Measurements from ENCODE around the gene LTBP1.
"Not testable (repeated sequence)": the region's sequence is repeated elsewhere in the genome, so short reads cannot be mapped to it uniquely, and the experiment has no call there.

LTBP1 gene

GRCh38 chr2:33137331-33137730 lies 190.6 kb downstream of the LTBP1 start:
- DNase-seq (ENCODE audit: low read depth, low spot score) = no peak

- no peak for DNase-seq (ENCODE audit: low read depth, low spot score)
Observed at GRCh38 chr2:33139949-33140348, 193.2 kb downstream of the LTBP1 start.

- DNase-seq (ENCODE audit: low read depth, low spot score) = no peak
Observed at GRCh38 chr2:33141476-33141875, 194.7 kb downstream of the LTBP1 start.

- no peak for DNase-seq (ENCODE audit: low read depth, low spot score)
Observed at GRCh38 chr2:33142810-33143209, 196.1 kb downstream of the LTBP1 start.

- DNase-seq (ENCODE audit: low read depth, low spot score) = no peak
Observed at GRCh38 chr2:33144243-33144642, 197.5 kb downstream of the LTBP1 start.

- no peak for DNase-seq (ENCODE audit: low read depth, low spot score)
Observed at GRCh38 chr2:33145459-33145858, 198.7 kb downstream of the LTBP1 start.

- no peak for DNase-seq (ENCODE audit: low read depth, low spot score)
Observed at GRCh38 chr2:33146102-33146501, 199.3 kb downstream of the LTBP1 start.

GRCh38 chr2:33153008-33153407 lies 206.3 kb downstream of the LTBP1 start:
- DNase-seq (ENCODE audit: low read depth, low spot score) = no peak

- no peak for DNase-seq (ENCODE audit: low read depth, low spot score)
Observed at GRCh38 chr2:33158482-33159003, 211.8 kb downstream of the LTBP1 start.

- DNase-seq (ENCODE audit: low read depth, low spot score) = no peak
Observed at GRCh38 chr2:33160191-33160590, 213.4 kb downstream of the LTBP1 start.

- DNase-seq (ENCODE audit: low read depth, low spot score) = no peak
Observed at GRCh38 chr2:33166287-33166881, 219.6 kb downstream of the LTBP1 start.

GRCh38 chr2:33167622-33168245 lies 221.0 kb downstream of the LTBP1 start:
- DNase-seq (ENCODE audit: low read depth, low spot score) = no peak

GRCh38 chr2:33168425-33168824 lies 221.7 kb downstream of the LTBP1 start:
- no peak for DNase-seq (ENCODE audit: low read depth, low spot score)

- DNase-seq (ENCODE audit: low read depth, low spot score) = no peak
Observed at GRCh38 chr2:33168922-33169321, 222.2 kb downstream of the LTBP1 start.

- not testable (repeated sequence) for DNase-seq (ENCODE audit: low read depth, low spot score)
Observed at GRCh38 chr2:33170251-33170650, 223.5 kb downstream of the LTBP1 start.

GRCh38 chr2:33177627-33178026 lies 230.9 kb downstream of the LTBP1 start:
- no peak for DNase-seq (ENCODE audit: low read depth, low spot score)

- no peak for DNase-seq (ENCODE audit: low read depth, low spot score)
Observed at GRCh38 chr2:33178209-33178608, 231.5 kb downstream of the LTBP1 start.

- no peak for DNase-seq (ENCODE audit: low read depth, low spot score)
Observed at GRCh38 chr2:33180915-33181314, 234.2 kb downstream of the LTBP1 start.

GRCh38 chr2:33181466-33181865 lies 234.7 kb downstream of the LTBP1 start:
- no peak for DNase-seq (ENCODE audit: low read depth, low spot score)

- no peak for DNase-seq (ENCODE audit: low read depth, low spot score)
Observed at GRCh38 chr2:33184041-33184440, 237.3 kb downstream of the LTBP1 start.

- no peak for DNase-seq (ENCODE audit: low read depth, low spot score)
Observed at GRCh38 chr2:33186937-33187336, 240.2 kb downstream of the LTBP1 start.

GRCh38 chr2:33188799-33189198 lies 242.0 kb downstream of the LTBP1 start:
- no peak for DNase-seq (ENCODE audit: low read depth, low spot score)

- no peak for DNase-seq (ENCODE audit: low read depth, low spot score)
Observed at GRCh38 chr2:33190393-33190937, 243.7 kb downstream of the LTBP1 start.
